ENCODE measurements around the gene SNAI3. TPM values are rescaled to one million over a fixed set of nuclear protein-coding genes. Genes with fewer than 3 reads are reported as not detected.

The SNAI3 gene
- total RNA-seq, 1 donor from 2014 or later: 7.2 TPM

DNA sequence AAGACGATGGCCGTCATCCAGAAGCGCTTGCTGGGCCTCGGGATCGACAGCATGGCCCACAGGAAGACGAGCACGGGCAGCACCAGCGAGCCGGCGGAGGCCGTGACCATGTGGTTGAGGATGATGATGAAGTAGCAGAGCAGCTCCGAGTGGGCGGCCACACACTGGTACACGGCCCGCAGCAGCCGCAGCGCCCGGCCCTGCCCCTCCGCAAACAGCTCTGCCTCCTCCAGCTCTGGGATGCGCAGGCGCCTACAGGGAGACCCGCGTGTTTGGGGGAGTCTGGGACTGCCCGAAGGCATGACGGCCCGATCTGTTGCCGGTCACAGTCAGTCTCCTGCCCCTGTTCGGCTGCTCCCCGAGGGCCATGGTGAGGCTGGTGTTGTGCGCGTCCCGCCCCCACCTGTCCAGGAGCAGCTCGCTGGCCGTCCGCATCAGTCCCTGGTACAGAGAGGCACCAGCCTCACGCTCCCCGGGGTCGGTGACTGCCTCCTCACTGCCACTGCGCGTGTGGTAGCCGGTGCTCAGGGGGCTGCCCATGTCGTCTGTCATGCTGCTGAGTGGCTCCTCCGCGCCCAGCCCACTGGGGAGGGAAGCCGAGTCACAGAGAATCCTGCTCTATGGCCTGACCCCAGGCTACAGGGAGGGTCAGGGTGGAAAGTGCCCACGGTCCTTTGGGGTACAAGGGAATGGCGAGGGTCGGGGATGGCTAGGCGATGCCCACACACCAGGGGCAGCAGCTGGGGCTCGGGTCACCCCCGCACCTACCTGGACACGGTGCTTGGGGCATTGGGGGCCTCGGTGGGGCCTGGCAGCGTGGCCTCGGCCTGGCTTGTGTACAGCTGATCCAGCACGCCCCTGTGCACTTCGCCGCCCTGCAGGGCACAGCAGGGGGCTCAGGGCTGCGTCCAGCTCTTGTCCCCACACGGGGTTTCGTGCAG lies 35.8 kb upstream of the SNAI3 start:
- intact Hi-C loops (cut with micrococcal nuclease): no loop called here

DNA sequence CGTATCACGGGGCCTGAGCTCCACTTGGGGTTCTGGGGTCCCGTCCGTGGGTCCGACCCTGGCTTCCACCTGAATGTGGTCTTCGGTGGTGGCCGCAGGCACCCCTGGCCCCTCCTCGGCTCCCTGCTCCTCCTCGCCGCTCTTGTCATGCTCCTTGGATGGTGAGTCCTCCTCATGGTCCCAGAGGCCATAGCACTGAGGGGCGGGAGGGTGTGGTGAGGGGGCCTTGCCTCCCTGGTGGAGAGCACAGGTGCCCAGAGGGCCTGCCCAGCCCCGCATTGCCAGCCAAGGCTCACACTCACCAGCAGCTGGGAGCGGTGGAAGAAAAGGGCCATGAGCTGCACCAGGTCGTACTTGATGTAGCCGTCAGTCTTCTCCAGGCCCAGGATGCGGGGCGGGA lies 34.9 kb upstream of the SNAI3 start:
- intact Hi-C loops (cut with micrococcal nuclease): no loop called here

DNA sequence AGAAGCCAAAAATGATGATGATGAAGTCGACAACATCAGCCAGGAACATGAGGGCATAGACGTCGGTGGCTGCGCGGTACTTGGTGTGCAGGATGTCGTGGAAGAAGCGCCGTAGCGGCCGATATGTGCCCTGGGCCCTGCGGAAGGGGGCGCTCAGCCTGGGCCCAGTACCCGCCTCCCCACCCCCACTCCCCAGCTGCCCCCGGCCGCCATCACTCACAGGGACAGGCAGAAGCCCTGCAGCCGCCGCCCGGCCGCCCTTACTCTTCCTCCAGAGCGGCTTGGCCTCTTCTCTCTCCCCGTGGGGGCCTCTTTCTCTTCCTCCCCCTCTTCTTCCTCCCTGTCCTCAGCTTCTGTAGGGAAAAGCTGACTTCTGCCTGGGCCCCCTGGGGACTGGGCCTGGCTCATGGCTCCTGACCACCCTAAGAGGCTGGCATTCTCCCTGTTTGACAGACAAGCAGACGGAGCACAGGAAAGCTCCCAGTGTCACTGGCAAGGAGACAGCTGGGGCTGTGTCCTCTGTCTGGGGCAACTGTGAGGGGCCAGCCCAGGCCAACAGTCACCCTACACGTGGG lies 34.2 kb upstream of the SNAI3 start:
- intact Hi-C loops (cut with micrococcal nuclease): no loop called here

DNA sequence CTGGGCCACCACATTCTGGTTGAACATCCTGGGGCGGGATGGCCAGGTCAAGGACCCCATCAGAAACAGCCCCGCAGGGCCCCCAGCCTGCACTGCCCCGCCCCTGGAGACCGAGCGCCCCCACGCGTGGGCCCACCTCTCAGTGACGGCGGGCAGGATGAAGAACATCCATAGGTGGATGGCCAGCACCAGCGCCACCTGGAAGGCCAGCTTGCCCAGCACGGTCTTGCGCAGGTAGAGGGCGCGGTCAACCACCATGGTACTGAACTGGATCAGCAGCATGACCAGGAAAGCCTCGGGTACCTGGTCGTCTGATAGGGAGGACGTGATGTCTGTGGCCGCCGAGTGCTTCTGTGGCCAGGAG lies 33.6 kb upstream of the SNAI3 start:
- intact Hi-C loops (cut with micrococcal nuclease): no loop called here

DNA sequence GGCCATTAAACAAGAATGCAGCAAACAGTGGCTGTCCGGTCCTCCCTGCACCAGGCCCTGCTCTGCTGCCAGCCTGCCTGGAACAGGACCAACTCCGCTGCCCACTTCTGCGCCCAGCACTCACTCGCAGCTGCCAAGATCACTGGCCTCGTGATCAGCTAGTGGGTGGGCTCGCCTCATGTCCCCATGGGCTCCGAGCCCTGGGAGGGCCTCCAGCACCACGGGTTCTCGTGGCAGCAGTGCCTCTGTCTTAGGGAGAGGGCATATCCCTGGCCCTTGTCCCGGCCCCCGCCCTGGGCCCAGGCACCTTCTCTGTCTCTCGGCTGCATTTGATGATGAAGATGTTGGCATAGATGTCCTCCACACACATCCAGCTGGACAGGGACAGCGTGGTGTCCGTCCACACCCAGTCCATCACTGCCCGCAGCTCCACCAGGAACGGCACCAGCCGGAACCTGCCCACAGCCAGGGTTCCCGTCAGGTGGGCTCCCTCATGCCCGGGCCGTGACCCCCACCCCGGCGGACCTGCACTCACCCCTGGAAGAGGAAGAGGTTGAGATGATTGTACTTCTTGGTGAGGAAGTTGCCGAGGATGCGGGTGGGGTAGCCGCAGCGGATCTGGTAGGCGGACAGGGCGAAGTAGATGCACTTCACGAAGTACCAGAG lies 33.1 kb upstream of the SNAI3 start:
- intact Hi-C loops (cut with micrococcal nuclease): no loop called here

DNA sequence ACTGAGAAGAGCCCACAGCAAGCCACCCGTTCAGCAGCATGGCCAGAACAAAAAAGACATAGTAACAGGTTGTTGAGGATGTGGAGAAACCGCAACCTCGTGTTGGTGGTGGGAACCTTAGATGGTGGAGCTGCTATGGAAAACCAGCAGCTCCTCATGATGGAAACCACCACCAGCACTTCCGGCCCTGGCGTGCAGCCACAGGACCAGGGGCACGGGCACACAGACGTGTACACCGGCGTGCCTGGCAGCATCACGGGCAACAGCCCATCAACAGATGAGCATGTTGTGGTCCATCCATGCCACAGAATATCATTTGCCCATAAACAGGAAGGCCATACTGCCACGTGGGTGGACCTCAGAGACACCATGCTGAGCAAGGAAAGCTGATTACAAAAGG lies 31.9 kb upstream of the SNAI3 start:
- intact Hi-C loops (cut with micrococcal nuclease): no loop called here

DNA sequence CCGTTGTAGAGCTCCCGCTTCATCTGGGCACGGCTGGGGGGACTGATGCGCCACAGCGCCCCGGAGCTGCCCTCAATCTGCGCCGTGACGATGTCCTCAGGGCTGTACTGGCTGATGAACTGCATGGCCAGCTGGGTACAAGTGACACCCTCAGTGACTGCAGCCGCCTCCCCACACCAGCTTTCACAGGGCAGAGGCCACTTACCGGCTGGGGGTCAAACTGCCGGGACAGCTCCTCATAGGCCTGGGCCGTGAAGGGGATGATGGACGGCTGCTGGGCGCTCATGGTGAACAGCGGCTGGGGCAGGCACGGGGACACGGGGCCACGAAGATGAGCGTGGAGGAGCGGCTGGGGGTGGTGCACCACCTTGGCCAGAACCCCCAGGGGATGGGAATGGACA lies 30.3 kb upstream of the SNAI3 start:
- intact Hi-C loops (cut with micrococcal nuclease): no loop called here

DNA sequence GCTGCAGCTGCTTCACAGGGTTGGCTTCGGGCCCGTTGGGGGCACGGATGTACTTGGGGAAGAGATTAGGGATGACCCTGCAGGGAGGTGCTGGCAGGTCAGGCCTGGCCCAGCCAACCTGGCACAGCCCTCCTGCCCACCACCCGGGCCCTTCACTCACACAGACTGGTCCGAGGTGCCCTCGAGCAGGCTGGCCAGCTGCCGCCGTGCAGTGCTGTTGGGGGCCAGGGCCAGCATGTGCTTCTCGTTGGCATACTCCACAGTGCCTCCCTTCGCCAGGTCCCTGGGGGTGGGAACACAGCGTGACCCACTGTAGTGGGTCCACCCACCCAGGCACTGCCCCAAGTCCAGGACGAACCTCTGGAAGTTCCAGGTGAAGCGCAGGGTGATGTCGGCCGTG lies 29.9 kb upstream of the SNAI3 start:
- intact Hi-C loops (cut with micrococcal nuclease): no loop called here

DNA sequence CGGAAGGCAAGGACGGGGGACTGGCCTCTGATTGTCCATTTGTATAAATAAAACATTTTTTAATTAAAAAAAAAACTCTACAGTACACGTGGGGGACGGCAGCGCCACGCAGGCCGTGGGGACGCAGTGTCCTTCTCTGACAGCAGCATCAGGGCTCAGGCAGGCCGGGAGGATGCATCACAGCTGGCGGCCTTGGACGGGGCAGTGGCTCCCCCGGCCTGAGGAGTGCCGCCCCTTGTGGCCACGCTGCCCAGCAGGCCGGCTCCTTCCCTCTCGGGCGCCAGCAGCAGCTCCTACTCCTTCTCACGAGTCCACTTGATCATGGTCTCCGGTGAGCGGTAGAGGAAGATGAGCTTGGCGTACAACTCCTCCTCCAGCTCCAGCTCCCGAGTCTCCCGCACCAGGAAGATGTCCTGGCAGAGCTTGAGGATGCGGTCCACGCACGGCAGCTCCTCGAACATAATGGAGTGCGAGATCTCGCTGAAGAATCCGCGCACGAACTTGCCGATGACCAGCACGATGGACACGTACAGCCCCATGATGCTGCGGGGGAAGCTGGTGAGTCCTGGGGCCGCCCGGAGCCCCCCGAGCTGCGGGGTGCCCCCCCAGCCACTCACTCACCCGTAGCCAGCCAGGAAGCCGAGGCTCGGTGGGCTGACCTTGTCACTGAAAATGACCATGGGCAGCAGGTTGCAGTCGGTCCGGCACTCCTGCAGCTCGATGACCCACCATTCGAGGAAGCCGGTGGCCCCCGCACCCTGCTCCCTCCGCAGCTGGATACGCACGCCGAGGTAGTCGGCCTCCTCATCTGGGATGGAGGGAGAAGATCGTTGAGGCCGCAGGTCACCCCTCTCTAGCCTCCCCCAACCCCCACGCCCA lies 29.2 kb upstream of the SNAI3 start:
- intact Hi-C loops (cut with micrococcal nuclease): no loop called here

DNA sequence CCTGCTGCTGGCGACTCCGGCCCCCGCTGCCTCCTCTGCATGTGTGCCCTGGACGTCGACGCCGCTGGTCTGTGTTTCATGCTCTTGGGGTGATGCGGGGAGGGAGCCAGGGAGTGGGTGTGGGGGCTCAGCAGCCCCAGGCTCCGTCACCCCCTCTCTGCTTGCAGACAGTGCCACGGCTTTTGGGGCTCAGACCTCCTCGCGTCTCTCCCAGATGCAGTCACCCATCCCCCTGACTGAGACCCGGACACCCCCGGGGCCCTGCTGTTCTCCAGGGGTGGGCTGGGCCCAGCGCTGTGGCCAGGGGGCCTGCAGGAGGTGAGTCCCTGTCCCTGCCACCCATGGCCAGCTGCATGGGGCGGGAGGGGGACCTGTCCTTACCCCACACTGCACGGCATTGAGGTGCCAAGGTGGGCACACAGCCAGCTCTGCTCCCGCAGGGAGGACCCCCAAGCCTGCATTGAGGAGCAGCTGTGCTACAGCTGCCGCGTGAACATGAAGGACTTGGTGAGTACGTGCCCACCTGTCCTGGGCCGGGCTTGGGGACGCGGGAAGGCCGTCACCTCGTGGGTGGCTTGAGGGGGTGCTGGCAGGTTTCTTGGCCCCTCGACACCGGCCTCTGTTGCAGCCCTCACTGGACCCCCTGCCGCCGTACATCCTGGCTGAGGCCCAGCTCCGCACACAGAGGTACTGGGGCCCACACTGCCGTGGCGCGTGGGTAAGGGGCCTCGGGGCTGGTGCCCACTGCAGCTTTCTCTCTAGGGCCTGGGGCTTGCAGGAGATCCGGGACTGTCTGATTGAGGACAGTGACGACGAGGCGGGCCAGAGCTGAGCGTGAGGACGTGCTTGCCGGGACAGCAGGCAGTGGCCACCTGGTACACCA lies 28.4 kb upstream of the SNAI3 start:
- intact Hi-C loops (cut with micrococcal nuclease): no loop called here

DNA sequence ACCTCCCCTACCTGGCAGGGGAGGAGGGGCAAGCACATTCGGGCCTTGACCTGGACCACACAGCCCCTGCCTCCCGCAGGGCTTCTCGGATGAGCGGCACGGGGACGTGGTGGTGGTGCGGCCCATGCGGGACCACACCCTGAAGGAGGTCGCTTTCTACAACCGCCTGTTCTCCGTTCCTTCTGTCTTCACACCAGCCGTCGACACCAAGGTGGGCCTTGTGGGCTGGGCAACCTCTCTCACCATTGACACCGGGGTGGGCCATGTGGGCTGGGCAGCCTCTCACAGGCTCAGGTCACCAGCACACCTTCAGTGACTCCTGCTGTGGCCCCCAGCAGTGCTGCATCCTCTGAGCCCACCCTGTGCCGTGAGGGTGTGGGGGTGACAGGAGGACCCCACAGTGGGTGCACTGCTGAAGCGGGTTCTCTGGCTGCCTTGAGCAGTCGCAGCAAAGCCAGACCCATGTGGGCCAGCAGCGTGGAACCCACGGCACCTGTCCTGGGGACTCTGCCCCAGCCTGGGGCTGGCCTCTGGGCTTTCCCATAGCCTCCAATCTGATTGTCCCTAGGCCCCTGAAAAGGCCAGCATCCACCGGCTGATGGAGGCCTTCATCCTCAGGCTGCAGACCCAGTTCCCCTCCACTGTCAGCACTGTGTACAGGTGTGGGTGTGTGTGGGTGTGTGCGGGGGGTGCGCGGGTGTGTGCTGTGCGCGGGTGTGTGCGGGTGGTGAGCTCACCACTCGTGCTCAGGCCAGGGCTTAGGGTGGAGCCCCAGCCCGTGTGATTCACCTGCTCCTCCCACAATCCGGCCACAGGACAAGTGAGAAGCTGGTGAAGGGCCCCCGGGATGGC lies 27.5 kb upstream of the SNAI3 start:
- intact Hi-C loops (cut with micrococcal nuclease): no loop called here

DNA sequence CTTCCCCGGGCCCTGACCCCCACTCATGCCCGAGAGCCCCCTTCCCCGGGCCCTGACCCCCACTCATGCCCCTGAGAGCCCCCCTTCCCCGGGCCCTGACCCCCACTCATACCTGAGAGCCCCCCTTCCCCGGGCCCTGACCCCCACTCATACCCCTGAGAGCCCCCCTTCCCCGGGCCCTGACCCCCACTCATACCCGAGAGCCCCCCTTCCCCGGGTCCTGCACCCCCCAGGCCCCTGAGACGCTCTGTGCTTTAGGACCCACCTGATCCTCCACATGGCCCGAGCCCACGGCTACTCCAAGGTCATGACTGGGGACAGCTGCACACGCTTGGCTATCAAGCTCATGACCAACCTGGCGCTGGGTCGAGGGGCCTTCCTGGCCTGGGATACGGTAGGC lies 26.7 kb upstream of the SNAI3 start:
- intact Hi-C loops (cut with micrococcal nuclease): no loop called here

DNA sequence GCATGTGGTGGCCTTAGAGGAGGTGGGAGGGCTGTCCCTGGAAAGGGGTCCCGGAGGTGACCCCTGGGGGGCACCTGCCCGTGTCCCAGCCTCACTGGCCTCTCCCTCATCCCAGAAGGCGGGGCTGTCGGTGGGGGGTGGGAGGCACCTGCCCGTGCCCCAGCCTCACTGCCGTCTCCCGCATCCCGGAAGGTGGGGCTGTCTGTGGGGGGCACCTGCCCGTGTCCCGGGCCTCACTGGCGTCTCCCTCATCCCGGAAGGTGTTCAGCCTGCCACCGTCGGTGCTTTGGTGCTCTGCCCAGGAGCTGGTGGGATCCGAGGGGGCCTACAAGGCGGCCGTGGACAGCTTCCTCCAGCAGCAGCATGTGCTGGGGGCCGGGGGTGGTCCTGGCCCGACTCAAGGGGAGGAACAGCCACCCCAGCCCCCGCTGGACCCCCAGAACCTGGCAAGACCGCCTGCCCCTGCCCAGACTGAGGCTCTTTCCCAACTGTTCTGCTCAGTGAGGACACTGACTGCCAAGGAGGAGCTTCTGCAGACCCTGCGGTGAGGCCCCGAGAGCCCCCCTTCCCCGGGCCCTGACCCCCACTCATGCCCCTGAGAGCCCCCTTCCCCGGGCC lies 26.2 kb upstream of the SNAI3 start:
- intact Hi-C loops (cut with micrococcal nuclease): no loop called here

DNA sequence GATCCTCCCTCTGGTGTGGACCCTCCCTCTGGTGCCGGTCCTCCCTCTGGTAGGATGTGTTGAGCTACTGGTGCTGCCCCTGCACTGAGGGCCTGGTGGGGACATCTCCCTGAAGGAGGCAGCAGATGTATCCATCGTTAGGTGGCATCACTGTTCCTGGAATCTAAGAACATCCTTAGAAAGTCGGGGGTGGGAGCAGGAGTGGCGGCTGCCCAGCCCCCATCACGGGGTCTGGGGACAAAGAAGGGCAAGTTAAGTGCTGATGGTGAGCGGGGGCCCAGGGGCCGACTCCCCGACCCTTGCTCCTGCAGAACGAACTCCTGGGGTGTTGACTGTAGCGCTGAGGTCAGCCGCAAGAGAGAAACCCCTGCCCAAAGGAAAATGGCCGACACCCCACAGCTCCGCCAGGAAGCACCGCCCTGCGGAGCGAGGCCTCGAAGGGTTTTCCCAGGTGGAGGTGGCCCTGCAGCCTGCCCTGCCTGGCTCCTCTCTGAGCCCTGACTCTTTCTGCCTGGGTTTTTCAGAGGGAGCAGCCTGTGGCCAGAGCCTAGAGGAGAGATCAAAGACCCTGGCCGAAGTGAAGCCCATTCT lies 25.5 kb upstream of the SNAI3 start:
- intact Hi-C loops (cut with micrococcal nuclease): no loop called here

DNA sequence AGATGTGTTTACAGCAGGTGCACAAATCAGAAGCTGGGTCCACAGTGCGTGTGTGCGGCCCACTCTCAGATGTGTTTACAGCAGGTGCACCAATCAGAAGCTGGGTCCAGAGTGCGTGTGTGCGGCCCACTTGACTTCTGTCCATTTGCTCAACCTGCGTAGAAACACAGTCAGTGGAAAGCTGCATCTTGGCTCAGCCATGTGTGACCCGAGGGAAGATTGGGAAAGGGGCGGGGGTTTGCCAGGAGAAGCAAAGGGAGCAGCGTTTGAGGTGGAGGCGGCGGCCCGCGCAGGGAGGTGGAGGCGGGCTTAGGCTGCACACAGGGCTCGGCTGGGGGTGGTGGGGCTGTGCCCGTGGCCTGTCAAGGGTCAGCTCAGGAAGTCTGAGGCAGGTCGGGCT lies 24.2 kb upstream of the SNAI3 start:
- intact Hi-C loops (cut with micrococcal nuclease): no loop called here

DNA sequence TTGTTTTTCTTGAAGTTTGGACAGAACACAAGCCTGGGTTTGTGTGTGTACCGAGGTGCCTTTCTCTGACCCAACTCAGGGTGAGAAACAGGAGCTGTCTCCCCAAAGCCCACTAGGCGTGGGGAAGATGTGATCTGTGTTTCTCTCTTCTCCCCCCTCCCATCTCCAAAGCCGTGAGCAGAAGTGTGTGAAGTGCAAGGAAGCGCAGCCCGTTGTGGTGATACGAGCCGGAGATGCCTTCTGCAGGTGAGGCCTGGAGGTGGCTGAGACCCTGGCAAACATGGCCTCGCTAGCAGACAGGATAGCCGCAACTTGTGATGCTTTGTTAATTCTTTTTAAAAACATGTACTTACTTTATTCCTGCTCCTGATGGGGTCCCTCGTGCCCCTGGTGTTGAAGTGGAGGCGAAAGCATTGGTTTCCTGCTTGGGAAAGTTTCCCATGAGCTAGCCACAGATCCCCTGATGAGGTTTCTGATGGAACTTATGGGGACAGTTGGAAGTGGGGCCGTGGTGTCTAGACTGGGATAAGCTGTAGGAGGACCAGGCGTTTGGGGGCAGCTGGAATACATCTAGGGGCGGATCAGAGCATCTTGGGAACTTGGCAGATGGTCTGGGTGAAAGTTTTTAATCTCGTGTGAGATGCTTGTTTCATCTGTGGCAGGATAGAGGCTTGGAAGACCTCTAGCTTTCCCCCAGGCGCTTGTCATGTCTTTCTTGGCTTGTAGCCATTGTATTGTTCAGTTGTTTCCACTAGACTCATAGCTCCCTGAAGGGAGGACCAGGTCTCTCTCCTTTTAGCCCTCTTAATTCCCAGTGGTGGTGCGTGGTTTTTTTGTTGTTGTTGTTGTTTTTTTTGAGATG lies 20.9 kb upstream of the SNAI3 start:
- intact Hi-C loops (cut with micrococcal nuclease): loop anchor here (1.0 kb wide), 1 partner anchor 137 kb away; the partner anchor contains the start of gene ZC3H18

DNA sequence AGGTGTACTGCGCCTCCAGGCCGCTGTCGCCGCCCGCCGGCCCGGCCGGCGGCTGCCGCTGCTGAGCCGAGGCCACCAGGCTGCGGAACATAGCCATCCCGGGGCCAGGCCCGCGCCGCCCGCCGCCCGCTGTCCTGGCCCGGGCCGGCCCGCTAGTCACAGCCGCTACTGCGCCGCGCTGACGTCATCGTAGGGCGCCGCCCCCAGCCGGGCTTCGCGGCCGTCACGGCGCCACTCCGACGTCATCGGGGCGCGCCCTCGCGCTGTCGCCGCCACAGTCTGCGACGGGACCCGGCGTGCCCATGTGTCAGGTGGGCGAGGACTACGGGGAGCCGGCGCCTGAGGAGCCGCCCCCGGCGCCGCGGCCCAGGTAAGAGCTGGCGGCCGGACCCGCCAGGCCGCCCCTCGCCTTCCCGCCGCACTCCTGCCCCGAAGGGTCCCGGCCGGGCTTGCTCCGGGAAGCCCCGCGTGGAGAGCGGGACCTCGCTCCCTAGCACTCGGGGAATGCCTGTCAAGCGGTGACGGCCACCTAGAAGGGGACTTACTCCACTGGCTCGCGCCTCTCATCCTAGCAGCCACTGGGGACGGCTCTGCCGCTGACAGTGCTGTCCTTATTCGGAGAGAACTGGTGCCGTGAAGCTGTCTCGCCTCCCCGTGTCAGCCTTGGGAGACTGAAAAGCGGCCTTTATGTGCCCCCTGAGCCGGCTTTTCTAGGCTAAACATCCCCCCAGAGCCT lies 20.1 kb upstream of the SNAI3 start, which contains the start of the genes CTU2 and RNF166:
CTU2 (plus strand) TSS at position 275 of the 736 bp plus-strand sequence; CDS start at position 303, 28 bp downstream.
RNF166 (minus strand) TSS at position 180 of the 736 bp plus-strand sequence; CDS start at position 97, 83 bp downstream.
- intact Hi-C loops (cut with micrococcal nuclease): loop anchor here (1.0 kb wide), 1 partner anchor 136 kb away; the partner anchor contains the start of gene ZC3H18

Data from T-helper 2 cell treated with Interferon-gamma antibody and Interleukin-4, amounts not matched to agents 100 ng/mL and 5 ng/mL, for 36 hours (primary cell).